Activated CD8-positive, alpha-beta memory T cell treated with anti-CD3 and anti-CD28 coated beads, Interleukin-2, amount 50 U/mL, for 1 hour (primary cell): ENCODE results near the gene HES3.

Source experiments
- DNase-seq: peaks from one replicate; pipeline ENCODE4 v3.0.0-alpha.2; 2020; ENCODE audit errors: extremely low read depth

HES3 gene

DNA sequence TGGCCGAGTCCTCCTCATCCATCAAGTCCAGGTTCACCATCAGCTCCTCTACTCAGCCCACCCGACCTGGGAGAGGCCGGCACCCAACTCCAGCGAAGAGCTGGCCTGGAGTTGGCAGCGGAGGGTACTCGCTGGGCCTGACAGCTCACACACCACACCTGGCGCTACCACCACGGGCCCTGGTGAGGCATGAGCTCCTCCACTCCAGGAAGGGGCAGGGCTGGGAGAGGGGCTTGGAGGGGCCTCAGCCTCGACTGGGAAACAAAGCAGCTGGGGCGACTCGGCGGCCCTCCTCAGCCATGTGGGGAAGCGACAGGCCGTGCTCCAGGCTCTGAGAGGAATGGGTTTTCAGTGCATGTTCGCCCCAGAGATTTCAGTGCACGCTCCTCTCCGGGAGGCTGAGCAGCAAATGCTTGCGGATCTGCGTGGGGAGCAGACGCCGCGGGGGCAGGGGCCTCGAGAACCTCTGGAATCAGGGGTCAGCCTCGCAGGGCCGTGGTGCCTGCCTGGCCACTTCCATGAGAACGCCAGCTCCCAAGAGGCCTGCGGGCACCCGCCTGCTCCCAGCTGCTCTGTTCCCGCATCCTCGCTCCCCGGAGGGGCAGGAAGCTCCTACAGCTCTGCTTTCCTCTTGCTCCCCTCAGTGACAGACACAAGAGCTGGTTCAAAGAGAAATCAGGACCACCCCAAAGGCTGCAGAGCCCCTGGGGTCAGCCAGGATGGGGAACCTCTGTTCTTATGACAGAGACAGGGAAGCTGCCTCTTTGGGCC is 35.8 kb downstream of the HES3 start:
- DNase-seq = no peak

DNA sequence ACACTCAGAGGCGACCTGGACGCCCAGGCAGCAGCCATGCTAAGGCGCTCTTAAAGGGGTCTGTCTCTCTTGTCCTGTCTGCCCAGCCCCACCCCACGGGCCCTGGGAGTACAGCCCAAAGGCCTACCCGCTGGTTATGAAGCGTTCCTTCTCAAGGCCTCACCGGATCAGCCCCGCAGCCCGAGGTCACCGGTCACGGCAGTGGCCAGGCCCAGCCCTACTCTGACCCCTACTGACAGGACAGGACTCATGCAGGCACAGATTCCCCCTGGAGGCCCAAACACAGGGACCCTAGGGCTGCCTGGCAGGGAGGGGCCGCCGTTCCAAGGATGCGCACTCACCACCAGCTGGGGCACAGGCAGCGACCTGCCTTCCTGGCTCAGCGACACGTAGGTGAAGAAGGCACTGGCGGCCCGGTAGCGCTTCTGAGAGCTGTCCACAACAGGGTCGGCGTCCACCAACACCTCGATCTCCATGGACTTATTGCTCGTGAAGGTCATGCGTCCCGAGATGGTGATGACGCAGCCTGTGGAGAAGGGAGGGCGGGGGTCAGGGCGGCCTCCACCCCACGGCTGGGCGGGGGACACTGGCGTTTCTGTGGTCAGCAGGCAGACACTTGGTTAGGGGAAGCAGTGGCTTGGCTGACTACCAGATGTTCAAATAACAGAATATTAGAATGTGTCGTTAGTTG is 36.9 kb downstream of the HES3 start:
- DNase-seq = no peak

DNA sequence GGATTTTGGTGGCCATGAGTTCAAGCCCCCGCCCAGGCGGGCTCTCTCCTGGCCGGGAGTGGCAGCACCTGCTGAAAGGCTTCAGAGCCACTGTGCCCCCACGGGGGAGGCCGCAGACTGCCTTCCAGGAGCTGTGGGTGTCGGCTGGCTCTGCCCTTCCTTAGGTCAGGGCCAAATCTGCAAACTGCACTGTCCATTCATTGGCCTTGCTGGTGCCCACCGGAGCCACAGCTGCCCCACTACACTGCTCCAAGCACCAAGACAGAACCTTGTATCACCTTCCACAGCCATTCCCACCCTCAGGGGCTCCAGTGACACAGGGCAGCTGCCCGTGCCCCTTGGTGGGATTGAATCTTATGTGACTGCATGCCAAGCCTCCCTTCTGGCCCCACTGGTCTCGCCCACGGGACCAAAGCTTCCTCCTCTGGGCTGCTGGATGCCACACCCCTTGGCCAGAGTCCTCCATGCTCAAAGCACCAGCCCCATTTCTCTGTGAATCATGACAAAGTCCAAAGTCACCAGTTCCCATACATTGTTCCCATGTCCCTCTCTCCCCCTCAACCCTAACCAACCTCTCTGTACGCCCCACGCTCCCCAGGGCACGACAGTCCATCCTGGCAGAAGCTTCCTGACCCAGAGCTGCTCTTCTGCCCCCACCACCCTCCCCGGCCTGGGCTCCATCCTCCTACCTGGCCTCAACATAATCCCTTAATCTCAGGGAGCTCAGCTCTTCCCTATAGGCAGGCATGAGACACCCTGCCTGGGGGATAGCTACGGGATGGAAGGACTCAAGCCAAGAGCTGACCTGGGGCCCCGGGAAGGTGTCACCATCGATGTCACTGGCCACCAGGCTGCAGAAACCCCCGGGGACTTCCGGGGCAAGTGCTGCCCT is 37.8 kb downstream of the HES3 start:
- DNase-seq = no peak

DNA sequence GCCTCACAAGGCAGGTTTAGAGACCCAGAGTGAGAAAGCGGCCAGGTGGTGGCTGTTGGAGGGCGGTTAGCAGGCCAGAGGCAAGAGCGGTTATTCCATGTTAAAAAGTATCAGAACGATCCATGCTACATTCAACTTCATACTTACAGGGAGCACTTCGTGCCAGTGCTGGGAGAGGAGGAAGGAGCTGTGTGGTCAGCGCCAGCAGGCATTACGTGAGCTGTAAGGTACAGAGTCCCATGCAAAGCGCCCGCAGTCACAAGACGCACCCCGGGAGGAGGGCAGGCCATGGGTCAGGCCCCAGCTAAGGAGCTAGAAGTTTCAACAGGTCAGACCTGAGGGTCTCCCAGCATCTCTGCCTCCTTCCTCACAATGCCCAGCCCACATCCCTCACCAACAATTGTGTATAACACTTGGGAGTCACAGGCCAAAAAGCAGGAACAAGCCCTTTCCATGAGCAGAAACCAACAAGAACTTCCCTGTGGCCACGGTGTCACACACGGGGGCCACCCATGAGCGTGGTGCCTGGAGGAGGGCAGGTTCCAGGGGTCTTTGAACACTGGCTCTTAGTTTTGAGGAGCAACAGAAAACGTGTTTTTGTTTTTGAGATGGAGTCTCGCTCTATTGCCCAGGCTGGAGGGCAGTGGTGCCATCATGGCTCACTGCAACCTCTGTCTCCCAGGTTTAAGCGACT is 38.7 kb downstream of the HES3 start:
- DNase-seq = no peak

DNA sequence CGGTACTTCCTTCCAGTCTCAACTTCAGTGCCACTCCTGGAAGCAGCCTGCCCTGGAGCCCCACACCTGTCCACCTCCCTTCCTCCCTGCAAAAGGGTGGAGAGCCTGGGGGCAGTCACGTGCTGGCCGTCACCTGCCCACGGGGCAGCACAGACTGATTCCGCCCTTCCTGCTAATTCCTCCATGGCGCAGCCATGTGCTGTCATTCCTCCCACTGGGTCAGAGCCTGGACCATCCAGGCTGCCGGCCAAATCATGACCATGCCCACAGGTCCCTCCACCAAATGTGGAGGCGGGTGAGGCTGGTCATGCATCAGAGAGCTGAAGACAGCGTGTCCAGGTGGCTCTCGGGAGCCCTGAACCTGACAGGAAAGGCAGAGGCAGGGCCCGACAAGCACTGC is 41.4 kb downstream of the HES3 start:
- DNase-seq = no peak

DNA sequence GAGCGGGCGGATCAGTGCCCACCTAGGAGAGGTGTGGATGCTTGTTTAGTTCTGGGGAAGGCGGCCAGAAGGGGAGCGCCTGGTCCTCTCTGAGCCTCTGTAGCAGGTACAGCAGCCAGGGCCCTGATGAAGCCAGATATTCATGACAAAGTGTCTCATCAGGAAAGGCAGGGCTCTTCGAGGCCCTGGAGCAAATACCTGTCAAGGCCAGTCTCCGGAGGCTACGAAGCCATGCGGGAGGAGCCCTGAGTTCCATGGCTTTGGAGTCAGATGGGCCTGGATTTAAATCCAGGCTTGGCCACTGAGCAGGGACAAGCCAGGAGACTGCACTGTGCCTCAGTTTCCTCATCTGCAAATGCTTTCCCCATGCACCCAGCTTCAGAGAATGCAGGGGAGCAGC is 42.3 kb downstream of the HES3 start:
- DNase-seq = no peak

DNA sequence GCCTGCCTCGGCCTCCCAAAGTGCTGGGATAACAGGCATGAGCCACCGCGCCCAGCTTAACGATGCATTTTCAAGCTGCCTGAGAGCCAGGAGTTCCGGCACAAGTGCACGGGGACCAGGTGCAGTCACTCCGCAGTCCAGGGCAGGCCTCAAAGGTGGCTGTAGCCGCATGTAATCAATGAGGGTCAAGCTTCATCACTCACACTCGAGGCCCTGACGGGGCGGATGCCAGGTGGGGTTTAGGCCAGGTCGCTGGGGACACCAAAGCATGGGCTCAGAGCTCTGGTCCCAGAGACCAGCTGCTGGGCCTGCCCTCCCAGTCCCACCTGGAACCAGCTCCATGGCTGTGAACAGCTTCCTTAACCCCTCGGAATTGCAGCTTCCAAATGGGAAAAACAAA is 43.0 kb downstream of the HES3 start:
- DNase-seq = no peak

DNA sequence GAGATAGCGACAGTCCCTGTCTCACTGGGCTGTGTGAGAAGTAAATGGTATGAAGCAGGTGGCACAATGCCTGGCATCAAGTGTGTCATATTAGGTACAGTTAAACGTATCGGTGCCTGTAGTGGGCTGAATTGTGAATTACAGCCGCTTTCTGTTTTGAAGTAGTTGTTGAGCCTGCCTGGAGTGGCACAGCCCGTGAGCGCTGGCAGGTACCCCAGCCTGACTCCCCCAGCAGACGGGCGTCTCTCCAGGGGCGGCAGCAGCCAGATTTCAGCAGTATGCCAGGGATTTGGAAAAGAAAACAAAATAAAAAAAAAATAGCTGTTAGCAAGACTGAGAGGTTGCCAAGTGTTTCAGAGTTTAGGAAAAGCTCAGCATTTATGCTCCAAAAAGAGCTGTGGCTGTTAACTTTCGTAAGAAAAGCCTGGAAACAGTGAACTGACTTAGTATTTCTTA is 43.5 kb downstream of the HES3 start:
- DNase-seq = no peak

DNA sequence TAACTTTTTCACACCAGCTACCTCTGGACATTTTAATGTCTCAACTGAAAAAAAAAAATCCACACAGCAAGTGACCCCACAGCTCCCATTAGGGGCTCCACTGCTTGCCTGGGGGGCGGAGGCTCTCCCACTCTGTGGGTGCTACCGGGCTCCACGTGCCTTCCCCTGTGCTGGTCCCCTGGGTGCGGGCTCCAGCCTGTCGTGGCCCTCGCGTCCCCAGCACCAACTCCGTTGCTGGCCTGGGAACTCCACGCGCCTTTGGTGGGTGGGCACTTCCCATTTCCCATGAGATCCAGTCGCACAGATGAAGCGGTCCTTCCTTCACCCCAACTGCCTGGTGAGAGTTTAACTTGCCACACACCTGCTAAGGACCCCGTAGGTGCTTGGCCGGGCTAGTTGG is 44.0 kb downstream of the HES3 start:
- no peak for DNase-seq

DNA sequence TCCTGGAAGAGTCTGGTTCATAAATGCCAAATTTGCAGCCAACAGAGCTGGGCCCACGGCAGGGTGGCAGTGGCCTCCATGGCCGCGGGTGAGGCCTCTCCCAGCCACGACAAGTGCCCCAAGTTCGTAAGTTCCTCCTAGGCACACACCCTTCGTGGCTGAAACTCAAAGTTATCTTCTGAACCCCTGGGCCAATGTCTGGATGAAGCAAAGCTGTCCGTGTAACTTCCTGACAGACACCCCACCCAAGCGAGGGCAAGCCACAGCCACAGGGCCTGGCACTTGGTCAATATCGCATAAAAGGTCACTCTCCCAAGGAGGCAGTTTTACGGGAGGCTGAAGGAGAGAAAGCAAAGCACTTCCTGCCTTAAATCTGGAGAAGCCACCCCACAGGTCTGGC is 44.7 kb downstream of the HES3 start:
- no peak for DNase-seq

DNA sequence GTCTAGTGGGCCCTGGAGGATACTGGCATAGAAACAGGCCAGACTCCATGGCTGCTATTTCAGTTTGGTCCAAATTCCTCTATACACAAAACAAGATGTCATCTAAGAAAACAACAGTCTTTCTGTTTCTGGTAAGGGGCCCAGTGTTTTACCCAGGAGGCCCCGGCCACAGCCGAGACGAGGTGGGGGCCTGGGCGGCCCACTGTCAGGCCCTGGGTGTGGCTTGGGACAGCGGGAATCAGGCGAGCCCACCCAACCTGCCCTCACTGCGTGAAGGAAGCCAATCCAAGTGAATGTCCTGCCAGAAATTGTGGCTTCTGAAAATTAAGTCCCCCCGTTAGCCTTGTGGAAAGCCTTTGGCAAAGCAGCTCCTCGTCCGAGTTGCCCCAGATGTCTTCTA is 48.1 kb downstream of the HES3 start:
- no peak for DNase-seq

DNA sequence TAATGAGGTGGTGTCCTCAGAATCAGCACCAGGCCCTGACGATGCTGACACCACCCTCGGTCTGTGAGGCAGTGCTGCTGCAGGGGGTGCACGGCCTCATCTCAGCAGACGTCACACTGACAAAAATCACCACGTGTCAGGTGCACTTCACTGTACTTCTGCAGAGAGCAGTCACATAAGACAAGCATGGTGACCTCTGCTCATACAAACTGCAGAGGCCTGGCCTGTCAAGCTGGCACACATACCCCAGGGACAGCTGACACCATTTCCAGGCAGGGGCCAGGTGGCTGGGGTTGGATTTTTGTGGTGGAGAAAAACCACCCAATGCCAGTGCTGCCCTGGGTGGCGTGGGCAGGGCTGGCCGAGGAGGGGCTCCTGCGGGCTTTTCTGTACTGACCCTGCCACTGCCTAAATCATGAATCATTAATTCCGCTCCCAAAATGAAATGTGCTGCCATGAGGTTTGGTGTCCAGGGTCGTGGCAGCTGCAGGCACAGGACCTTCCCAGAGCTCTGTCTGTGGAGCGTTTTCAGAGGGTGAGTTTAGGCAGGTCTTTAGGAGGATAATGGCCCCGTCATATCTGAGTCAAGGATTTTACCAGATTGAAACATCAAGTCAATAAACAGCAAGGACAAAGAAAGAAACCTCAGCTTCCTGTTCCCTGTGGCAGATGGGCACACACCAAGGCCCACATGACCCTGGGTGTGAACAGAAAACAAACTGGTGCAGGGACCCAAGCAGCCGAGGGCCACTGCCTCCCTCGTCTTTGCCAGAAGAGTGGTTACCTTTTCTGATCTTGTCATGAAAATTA is 50.3 kb downstream of the HES3 start:
- no peak for DNase-seq

DNA sequence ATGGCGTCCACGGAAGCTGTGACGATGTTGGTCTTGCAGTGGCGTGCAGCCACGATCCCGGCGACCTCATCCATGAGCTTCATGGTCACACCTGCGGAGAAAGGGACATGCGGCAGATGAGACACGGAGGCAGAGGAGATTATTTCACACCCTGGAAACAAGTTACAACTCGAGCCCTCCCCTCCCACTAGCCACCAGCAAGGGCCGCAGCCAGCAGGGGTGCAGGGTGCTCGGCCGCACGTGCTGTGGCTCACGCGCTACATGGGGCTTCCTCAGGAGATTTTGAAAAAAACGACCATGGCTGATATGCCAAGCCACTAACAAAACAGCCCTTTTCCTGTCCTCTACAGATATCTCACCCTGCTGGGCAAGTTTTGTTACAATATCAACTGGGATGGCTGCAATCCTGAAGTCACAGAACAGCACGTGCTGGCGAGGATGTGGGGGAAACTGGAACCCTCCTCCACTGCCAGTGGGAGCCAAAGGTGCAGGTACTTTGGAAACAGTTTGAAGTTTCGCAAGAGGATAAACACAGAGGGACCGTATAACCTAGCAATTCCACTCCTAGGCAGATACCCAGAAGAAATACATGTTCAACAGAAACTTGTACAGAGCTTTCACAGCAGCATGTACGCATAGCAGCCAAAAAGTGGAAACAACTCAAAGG is 51.0 kb downstream of the HES3 start:
- DNase-seq = no peak
